Ovary (tissue), 9 donors: ENCODE measurements around the gene SEC24A. TPM values are rescaled to one million over a fixed set of nuclear protein-coding genes. Genes with fewer than 3 reads are reported as not detected.
"Not testable (repeated sequence)": the region's sequence is repeated elsewhere in the genome, so short reads cannot be mapped to it uniquely, and the experiment has no call there.

ENCODE experiments used
- DNase-seq, 5 donors: peaks; one replicate each; pipeline ENCODE4 v3.0.0-alpha.2; 2019 to 2020
- H3K27ac ChIP-seq, 2 donors: fragments of 200-600 bp; one replicate each; pipeline versions ENCODE4 v1.5.1 to v1.8.0; 2019 to 2022
- H3K27me3 ChIP-seq: fragments of 200-600 bp; one replicate; pipeline ENCODE4 v1.8.0; 2022
- H3K36me3 ChIP-seq: fragments of 200-600 bp; sonication (generic); one replicate; pipeline ENCODE4 v1.5.1; 2019
- H3K4me1 ChIP-seq: one replicate; pipeline ENCODE4 v1.8.1; 2013; ENCODE audit warnings: mild to moderate bottlenecking, moderate library complexity; ENCODE audit not compliant: insufficient read depth
- H3K4me3 ChIP-seq: fragments of 200-600 bp; sonication (generic); one replicate; pipeline ENCODE4 v1.5.1; 2017
- H3K9me3 ChIP-seq, 2 donors: fragments of 200-600 bp in 1 of 2; sonication (generic) in 1 of 2; one replicate each; pipeline versions ENCODE4 v1.5.1 to v1.8.1; 2013 to 2019; ENCODE audit warnings: mild to moderate bottlenecking in 1 of 2, moderate library complexity in 1 of 2
- EP300 ChIP-seq: sonication (generic); formaldehyde crosslinking; IDR thresholded peaks from one replicate; pipeline ENCODE4 v1.6.1; 2017; ENCODE audit warnings: antibody characterized with exemption
- POLR2A ChIP-seq: fragments of 450-650 bp; IDR thresholded peaks from one replicate; pipeline ENCODE4 v1.6.1; 2017; ENCODE audit warnings: antibody characterized with exemption, mild to moderate bottlenecking, moderate library complexity
- WGBS, 3 donors: extraction: QIAGEN DNeasy Blood & Tissue Kit in 1 of 3; methylation state at CpG; one replicate each; pipeline versions ENCODE4 v1.1.5 to v1.1.7; 2013 to 2017; 5-methylcytosine and 5-hydroxymethylcytosine counted together
- intact Hi-C, 4 donors: fragments of 100-400 bp; cut with DNase I; formaldehyde crosslinking; loops; one replicate each; pipeline versions ENCODE4 v1.11.0 to v1.15.1; 2022 to 2023
- polyA plus RNA-seq, 2 donors: library from polyadenylated mRNA; stranded (reverse); fragments of 200-250 nt in 1 of 2; fragments of 350-450 nt in 1 of 2; fragmentation: Illumina TruSeq in 1 of 2; extraction: RNeasy Lipid Tissue Mini Kit (QIAGEN cat#74804) in 1 of 2; gene quantifications; one replicate each; pipeline ENCODE4 v1.2.3, GENCODE V29; 2013 to 2014
- total RNA-seq, 7 donors: library from RNA; depleted of rRNA in 2 of 7; stranded (reverse); fragments of >200 nt in 2 of 7; fragmentation: NEBNext Ultra II Directional in 3 of 7; extraction: Animal tissue kit (Norgen Biotek cat#: 25700) in 3 of 7; gene quantifications; one replicate each; pipeline versions ENCODE4 v1.1.0 to v1.2.4, GENCODE V29; 2016 to 2023
- TF ChIP-seq, protein P1 (sequence below), 3 donors: fragments of 450-650 bp in 2 of 3; fragments of 200-600 bp in 1 of 3; IDR thresholded peaks; one replicate each; pipeline versions ENCODE4 v1.5.1 to v1.8.0; 2016 to 2022; ENCODE audit warnings: antibody characterized with exemption in 3 of 3, mild to moderate bottlenecking in 1 of 3
- donor health status: DM: no; HTN: no; CAD: no; lungs with moderate emphysema.
- donor health status: DM: no; HTN: no; CAD: no.
- donor health status: Bipolar disorder and iron deficiency.
- donor health status: DM: yes; HTN: yes; CAD: no.
- donor health status: DM: no; HTN: no; CAD: no.
- donor health status: DM: yes; HTN: yes; CAD: no.

Gene SEC24A
- total and polyA plus RNA-seq, 9 donors: 5.0 to 22.3 (median 14.7) TPM

DNA sequence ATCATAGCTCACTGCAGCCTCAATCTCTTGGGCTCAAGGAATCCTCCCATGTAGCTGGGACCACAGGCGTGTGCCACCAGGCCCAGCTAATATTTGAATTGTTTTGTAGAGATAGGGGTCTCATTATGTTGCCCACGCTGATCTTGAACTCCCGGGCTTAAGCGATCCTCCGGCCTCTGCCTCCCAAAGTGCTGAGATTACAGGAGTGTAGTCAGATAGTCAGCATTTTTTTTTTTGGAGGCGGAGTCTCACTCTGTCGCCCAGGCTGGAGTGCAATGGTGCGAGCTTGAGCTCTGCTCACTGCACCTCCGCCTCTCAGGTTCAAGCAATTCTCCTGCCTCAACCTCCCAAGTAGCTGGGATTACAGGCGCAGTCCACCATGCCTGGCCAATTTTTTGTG lies 14.4 kb upstream of the SEC24A start:
- no peak overlapping the region for H3K4me3 ChIP-seq
- WGBS, 3 donors: 88 to 91% (median 90%) methylated on average over 10 of the region's 10 CpGs
- H3K27me3 ChIP-seq: no peaks in the 10 kb centered on the region
- H3K9me3 ChIP-seq: no peaks in the 10 kb centered on the region
- no peak for TF ChIP-seq POLR2A
- H3K4me1 ChIP-seq: peaks cover 3% of the 10 kb centered on the region
- DNase-seq: no peak
- no peaks in the 10 kb centered on the region for H3K36me3 ChIP-seq
- no peak overlapping the region for H3K27ac ChIP-seq
- intact Hi-C loops: no loop called here

DNA sequence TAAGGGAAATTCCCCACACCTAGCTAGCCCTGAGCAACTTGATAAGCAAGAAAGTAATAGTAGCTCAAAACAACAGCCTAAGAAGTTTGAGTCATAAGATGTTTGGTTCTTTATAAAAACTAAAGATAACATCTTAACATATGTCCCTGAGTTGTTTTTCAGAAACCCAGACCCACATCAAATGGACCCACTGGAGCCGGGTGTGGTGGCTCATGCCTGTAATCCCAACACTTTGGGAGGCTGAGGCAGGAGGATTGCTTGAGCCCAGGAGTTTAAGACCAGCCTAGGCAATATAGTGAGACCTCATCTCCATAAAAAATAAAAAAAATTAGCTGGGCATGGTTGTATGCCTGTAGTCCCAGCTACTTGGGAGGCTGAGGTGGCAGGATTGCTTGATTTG lies 13.2 kb upstream of the SEC24A start:
- 88 to 92% (median 88%) methylated on average over 1 of the region's 1 CpG for WGBS, 3 donors
- DNase-seq, H3K4me1 ChIP-seq, H3K27me3 ChIP-seq, H3K9me3 ChIP-seq, intact Hi-C loops, H3K27ac ChIP-seq, H3K36me3 ChIP-seq, H3K4me3 ChIP-seq: not testable (repeated sequence)

DNA sequence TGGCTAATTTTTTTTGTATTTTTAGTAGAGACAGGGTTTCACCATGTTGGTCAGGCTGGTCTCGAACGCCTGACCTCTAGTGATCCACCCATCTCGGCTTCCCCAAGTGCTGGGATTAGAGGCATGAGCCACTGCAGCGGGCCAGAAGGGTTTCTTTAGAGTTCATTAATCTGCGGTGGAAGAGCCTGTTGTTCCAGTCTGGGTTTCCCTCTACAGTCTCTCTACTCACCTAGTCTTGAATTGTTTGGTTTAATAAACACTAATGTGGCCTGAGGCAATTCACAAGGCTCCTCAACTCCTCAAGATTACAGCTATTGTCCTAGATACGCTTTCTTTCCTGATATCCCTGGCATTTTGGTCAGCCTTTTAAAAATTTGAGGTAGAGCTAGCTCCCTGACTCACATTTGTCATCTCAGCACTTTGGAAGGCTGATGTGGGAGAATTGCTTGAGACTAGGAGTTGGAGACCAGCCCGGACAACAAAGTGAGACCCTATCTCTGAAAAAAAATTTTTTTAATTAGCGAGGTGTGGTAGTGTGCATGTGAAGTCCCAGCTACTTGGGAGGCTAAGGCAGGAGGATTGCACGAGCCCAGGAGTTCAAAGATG lies 11.4 kb upstream of the SEC24A start:
- Histone ChIP-seq H3K4me1 (no peaks in the 10 kb centered on the region), H3K9me3 (no peaks in the 10 kb centered on the region), H3K27ac (no peak overlapping the region), H3K27me3 (no peaks in the 10 kb centered on the region), H3K4me3 (no peak overlapping the region), H3K36me3 (no peaks in the 10 kb centered on the region)
- WGBS, 3 donors: 74 to 82% (median 74%) methylated on average over 9 of the region's 9 CpGs
- DNase-seq: no peak
- TF ChIP-seq, protein P1, sequence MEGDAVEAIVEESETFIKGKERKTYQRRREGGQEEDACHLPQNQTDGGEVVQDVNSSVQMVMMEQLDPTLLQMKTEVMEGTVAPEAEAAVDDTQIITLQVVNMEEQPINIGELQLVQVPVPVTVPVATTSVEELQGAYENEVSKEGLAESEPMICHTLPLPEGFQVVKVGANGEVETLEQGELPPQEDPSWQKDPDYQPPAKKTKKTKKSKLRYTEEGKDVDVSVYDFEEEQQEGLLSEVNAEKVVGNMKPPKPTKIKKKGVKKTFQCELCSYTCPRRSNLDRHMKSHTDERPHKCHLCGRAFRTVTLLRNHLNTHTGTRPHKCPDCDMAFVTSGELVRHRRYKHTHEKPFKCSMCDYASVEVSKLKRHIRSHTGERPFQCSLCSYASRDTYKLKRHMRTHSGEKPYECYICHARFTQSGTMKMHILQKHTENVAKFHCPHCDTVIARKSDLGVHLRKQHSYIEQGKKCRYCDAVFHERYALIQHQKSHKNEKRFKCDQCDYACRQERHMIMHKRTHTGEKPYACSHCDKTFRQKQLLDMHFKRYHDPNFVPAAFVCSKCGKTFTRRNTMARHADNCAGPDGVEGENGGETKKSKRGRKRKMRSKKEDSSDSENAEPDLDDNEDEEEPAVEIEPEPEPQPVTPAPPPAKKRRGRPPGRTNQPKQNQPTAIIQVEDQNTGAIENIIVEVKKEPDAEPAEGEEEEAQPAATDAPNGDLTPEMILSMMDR (IDR thresholded peaks at IDR 0.05): no peak
- no peak for TF ChIP-seq EP300
- no peak for TF ChIP-seq POLR2A
- intact Hi-C loops: no loop called here

DNA sequence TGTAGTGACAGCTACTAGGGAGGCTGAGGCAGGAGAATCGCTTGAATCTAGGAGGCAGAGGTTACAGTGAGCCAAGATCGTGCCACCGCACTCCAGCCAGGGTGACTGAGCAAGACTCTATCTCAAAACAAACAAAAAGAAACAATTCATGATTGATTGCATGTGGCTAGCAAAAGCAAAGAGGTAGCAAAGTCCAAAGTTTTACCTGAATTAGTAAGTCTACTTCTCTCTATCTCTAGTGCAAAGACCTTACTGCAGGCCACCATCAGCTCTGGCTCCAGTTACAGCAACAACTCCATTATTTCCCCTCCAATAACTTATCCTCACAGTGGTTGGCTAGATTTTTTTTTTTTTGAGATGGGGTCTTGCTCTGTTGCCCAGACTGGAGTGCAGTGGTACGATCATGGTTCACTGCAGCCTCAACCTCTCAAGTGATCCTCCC lies 9.8 kb upstream of the SEC24A start:
- no peak for DNase-seq
- 85 to 90% (median 86%) methylated on average over 4 of the region's 4 CpGs for WGBS, 3 donors

DNA sequence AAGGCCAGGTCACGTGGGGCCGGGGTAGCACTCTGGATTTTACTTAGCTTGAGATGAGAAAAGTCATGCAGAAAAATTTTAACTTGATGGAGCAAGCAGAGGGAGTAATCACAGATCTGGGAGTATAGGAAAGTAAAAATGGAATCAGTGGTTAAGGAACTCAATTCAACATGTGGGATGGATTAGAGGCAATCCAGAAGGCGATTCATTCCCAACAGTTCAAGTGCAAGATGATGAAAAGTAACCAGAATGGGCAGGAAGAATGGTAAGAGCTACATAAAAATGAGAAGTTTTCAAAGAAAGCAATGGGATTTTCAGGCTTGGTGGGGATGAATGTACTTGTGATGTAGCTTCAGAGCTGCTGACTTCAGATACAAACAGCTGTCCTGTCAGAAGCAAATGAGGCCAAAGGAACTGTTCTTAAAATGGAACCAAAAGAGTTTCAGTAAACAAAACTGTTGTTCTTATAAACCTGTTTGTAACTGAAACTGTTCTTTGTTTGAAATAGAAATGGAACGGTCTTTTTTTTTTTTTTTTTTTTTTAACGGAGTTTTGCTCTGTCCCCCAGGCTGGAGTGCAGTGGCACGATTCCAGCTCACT lies 5.6 kb upstream of the SEC24A start:
- H3K27me3 ChIP-seq: no peaks in the 10 kb centered on the region
- no peaks in the 10 kb centered on the region for H3K36me3 ChIP-seq
- TF ChIP-seq EP300 (no peak), POLR2A (no peak)
- TF ChIP-seq, protein P1 (IDR thresholded peaks at IDR 0.05): no peak
- no peak for DNase-seq
- peaks cover 1% of the 10 kb centered on the region for H3K4me1 ChIP-seq
- no peak overlapping the region for H3K27ac ChIP-seq
- H3K9me3 ChIP-seq: no peaks in the 10 kb centered on the region
- intact Hi-C loops: no loop called here
- H3K4me3 ChIP-seq: no peak overlapping the region
- 77 to 82% (median 80%) methylated on average over 6 of the region's 6 CpGs for WGBS, 3 donors

More for the DNA sequence above, 9.8 kb upstream of the SEC24A start:
- H3K27me3 ChIP-seq: no peaks in the 10 kb centered on the region
- no peak for TF ChIP-seq EP300
- TF ChIP-seq, protein P1 (IDR thresholded peaks at IDR 0.05): no peak
- no peak for TF ChIP-seq POLR2A
- no peak overlapping the region for H3K27ac ChIP-seq
- H3K36me3 ChIP-seq: no peaks in the 10 kb centered on the region
- H3K9me3 ChIP-seq: no peaks in the 10 kb centered on the region
- intact Hi-C loops: no loop called here
- H3K4me3 ChIP-seq: no peak overlapping the region
- H3K4me1 ChIP-seq: no peaks in the 10 kb centered on the region
